Frontal cortex (tissue), 4 donors: ENCODE measurements around the gene GPRC5B. TPM values are rescaled to one million over a fixed set of nuclear protein-coding genes. Genes with fewer than 3 reads are reported as not detected.

Experiments used
- DNase-seq, 2 donors: peaks; one replicate each; pipeline ENCODE4 v3.0.0; 2012; ENCODE audit warnings: low spot score in 2 of 2
- FAIRE-seq: peaks from 2 replicates; lab custom pipeline; 2012; peaks lifted over from hg19 to GRCh38; lab: Jason Lieb, UNC
- total RNA-seq: library from RNA; depleted of rRNA; stranded (reverse); fragments of >200 nt; gene quantifications from one replicate; pipeline ENCODE4 v1.2.3, GENCODE V29; 2014
- donor health status: control.
- donor health status: control.
- donor health status: control.

Gene GPRC5B
- total RNA-seq, 1 donor from 2014 or later = 35.1 TPM

- FAIRE-seq = no peak
Observed at GRCh38 chr16:19853132-19853741, 31.4 kb downstream of the GPRC5B start.

GRCh38 chr16:19851476-19851875 lies 33.2 kb downstream of the GPRC5B start:
- no peak for FAIRE-seq
- DNase-seq = no peak

More at GRCh38 chr16:19853132-19853741, 31.4 kb downstream of the GPRC5B start:
- DNase-seq = no peak

GRCh38 chr16:19850131-19850817 lies 34.4 kb downstream of the GPRC5B start:
- DNase-seq = no peak
- no peak for FAIRE-seq

GRCh38 chr16:19848756-19849155 lies 35.9 kb downstream of the GPRC5B start:
- DNase-seq = no peak
- no peak for FAIRE-seq

- DNase-seq (no peak), FAIRE-seq (no peak)
Observed at GRCh38 chr16:19846436-19846835, 38.2 kb downstream of the GPRC5B start.

- no peak for DNase-seq
Observed at GRCh38 chr16:19844945-19845641, 39.6 kb downstream of the GPRC5B start.

GRCh38 chr16:19843371-19843770 lies 41.3 kb downstream of the GPRC5B start:
- no peak for FAIRE-seq
- DNase-seq = no peak

More at GRCh38 chr16:19844945-19845641, 39.6 kb downstream of the GPRC5B start:
- FAIRE-seq = no peak

GRCh38 chr16:19842426-19843157 lies 42.1 kb downstream of the GPRC5B start:
- no peak for DNase-seq
- no peak for FAIRE-seq

- DNase-seq (no peak), FAIRE-seq (no peak)
Observed at GRCh38 chr16:19841184-19841583, 43.5 kb downstream of the GPRC5B start.

GRCh38 chr16:19840524-19841110 lies 44.0 kb downstream of the GPRC5B start:
- DNase-seq = no peak
- no peak for FAIRE-seq

GRCh38 chr16:19837984-19838707 lies 46.5 kb downstream of the GPRC5B start:
- DNase-seq (no peak), FAIRE-seq (no peak)

GRCh38 chr16:19837331-19837980 lies 47.2 kb downstream of the GPRC5B start:
- DNase-seq (no peak), FAIRE-seq (no peak)

GRCh38 chr16:19835968-19836421 lies 48.7 kb downstream of the GPRC5B start:
- FAIRE-seq (no peak), DNase-seq (no peak)

GRCh38 chr16:19835196-19835595 lies 49.5 kb downstream of the GPRC5B start:
- DNase-seq (no peak), FAIRE-seq (no peak)

- DNase-seq = no peak
- FAIRE-seq = no peak
Observed at GRCh38 chr16:19833581-19833980, 51.1 kb downstream of the GPRC5B start.

GRCh38 chr16:19833176-19833575 lies 51.5 kb downstream of the GPRC5B start:
- DNase-seq (no peak), FAIRE-seq (no peak)

GRCh38 chr16:19831678-19832077 lies 53.0 kb downstream of the GPRC5B start:
- no peak for DNase-seq
- FAIRE-seq = no peak

- FAIRE-seq (no peak), DNase-seq (no peak)
Observed at GRCh38 chr16:19830902-19831560, 53.6 kb downstream of the GPRC5B start.
